ENCODE data around the gene GFRA1. TPM values are rescaled to one million over a fixed set of nuclear protein-coding genes. Genes with fewer than 3 reads are reported as not detected.

GFRA1 gene
- total RNA-seq, 4 donors from 2014 or later: 2.6 to 75.1 (median 48.0) TPM

DNA sequence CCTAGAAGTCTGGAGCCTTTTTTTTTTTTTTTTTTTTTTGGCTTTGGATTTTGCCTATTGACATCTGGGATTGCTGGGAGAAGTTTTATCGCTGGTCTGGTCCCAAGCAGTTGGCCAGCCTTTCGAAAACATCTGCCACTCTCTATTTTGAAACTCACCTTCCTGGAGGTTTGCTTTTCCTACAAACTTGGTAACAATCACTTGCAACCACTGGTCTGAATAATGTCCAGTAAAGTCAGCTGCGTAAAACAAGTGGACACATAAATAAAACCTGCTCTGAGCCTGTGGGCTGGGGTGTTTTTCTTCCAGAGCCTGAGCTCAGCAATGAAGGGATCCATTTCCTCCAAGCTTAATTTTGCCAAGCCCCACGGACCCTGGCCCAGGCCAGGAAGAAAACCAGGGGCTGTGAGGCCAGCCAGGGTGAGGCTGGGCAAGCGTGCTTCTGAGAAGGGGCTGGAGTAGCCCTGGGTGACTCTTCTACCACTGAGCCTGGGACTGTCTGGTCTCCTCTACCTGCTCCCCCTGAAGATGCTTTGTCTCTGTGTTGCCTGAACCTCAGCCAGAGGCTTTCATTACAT lies 202.2 kb downstream of the GFRA1 start:
- Histone ChIP-seq H3K36me3 (no peaks in the 10 kb centered on the region), H3K27ac (peak overlapping the region in 1 of 2 donors; percentile 64), H3K4me3 (no peak overlapping the region), H3K9me3 (no peaks in the 10 kb centered on the region), H3K27me3 (no peaks in the 10 kb centered on the region), H3K4me1 (no peaks in the 10 kb centered on the region)
- no peak for TF ChIP-seq CTCF (IDR thresholded peaks at IDR 0.05)
- TF ChIP-seq POLR2A (IDR thresholded peaks at IDR 0.05): no peak
- intact Hi-C loops (cut with DNase I; ENCODE audit: low total_unique reads): no loop called here
- DNase-seq: no peak

DNA sequence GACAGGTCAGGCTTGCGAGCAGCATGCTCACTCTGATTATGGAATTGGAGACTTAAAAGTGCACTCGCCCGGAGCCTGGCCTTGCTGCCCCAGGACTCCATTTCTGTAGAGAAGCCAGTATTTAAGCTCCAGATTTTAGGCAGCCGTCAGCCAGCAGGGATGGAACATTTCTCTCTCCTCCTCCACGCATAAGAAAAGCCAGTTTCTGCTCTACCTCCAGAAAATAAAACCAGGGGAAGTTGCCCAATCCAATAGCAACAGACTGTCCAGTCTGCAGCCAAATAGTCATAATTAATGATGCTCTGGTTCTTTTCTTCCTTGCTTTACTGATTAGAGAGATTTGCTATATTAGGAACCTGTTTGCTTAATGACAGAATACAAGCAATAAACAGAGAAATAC lies 203.2 kb downstream of the GFRA1 start:
- no peak overlapping the region for H3K4me3 ChIP-seq
- no peaks in the 10 kb centered on the region for H3K36me3 ChIP-seq
- intact Hi-C loops (cut with DNase I; ENCODE audit: low total_unique reads): no loop called here
- peak; percentile 34 to 41 for DNase-seq
- H3K27me3 ChIP-seq: no peaks in the 10 kb centered on the region
- H3K9me3 ChIP-seq: no peaks in the 10 kb centered on the region
- no peaks in the 10 kb centered on the region for H3K4me1 ChIP-seq
- H3K27ac ChIP-seq: no peak overlapping the region
- no peak for TF ChIP-seq POLR2A (IDR thresholded peaks at IDR 0.05)
- TF ChIP-seq CTCF (IDR thresholded peaks at IDR 0.05): no peak

- TF ChIP-seq CTCF (IDR thresholded peaks at IDR 0.05): no peak
- TF ChIP-seq POLR2A (IDR thresholded peaks at IDR 0.05): no peak
Observed at GRCh38 chr10:116067825-116068224, 205.2 kb downstream of the GFRA1 start.

DNA sequence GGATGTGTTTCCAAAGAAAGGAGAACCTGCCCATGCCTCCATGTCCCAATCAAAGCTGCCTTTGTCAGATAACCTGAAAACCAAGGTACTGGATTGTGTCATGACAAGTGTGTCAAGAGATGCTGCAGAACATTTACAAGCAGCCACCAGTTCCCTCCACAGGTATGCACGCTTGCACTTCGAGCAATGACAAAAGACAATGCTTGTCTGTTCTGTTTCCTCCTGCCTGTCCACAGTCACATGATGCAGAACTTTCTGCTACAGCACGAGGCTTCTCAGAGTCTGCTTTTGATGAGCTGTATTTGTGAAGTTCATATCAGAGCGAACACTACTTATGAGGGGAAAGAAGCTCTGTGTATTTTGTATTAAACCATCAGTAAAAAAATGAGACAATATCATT lies 209.9 kb downstream of the GFRA1 start:
- no peaks in the 10 kb centered on the region for H3K27me3 ChIP-seq
- H3K4me1 ChIP-seq: no peaks in the 10 kb centered on the region
- no peak overlapping the region for H3K27ac ChIP-seq
- no peak for DNase-seq
- no peaks in the 10 kb centered on the region for H3K36me3 ChIP-seq
- intact Hi-C loops (cut with DNase I; ENCODE audit: low total_unique reads): no loop called here
- H3K9me3 ChIP-seq: no peaks in the 10 kb centered on the region
- H3K4me3 ChIP-seq: no peak overlapping the region
- TF ChIP-seq POLR2A (IDR thresholded peaks at IDR 0.05) (no peak), CTCF (IDR thresholded peaks at IDR 0.05) (no peak)

More at GRCh38 chr10:116067825-116068224, 205.2 kb downstream of the GFRA1 start:
- intact Hi-C loops (cut with DNase I; ENCODE audit: low total_unique reads): no loop called here
- Histone ChIP-seq H3K27ac (no peak overlapping the region), H3K36me3 (no peaks in the 10 kb centered on the region), H3K27me3 (no peaks in the 10 kb centered on the region), H3K4me1 (no peaks in the 10 kb centered on the region), H3K9me3 (no peaks in the 10 kb centered on the region), H3K4me3 (no peak overlapping the region)
- DNase-seq: no peak

DNA sequence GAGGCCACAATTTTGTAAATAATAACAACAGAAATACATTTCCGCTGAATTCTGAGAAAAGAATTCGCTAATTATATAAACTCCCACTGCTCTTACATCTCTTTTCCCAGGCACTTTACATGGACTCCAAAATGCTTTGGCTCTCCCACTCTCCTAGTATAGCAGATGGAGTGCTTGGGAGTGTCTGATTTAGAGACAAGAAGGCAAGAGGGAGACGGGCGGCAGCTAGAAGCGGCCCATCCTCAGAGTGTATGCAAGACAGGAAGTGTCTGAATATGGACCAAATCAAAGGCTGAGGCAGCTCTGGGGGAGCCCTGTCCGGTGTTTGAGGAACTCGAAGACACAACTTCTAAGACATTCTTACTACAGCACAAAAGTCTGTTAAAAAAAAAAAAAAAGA lies 212.1 kb downstream of the GFRA1 start:
- intact Hi-C loops (cut with DNase I; ENCODE audit: low total_unique reads): no loop called here
- Histone ChIP-seq H3K36me3 (no peaks in the 10 kb centered on the region), H3K9me3 (no peaks in the 10 kb centered on the region), H3K4me1 (no peaks in the 10 kb centered on the region), H3K4me3 (no peak overlapping the region), H3K27me3 (no peaks in the 10 kb centered on the region), H3K27ac (no peak overlapping the region)
- DNase-seq: no peak
- no peak for TF ChIP-seq POLR2A (IDR thresholded peaks at IDR 0.05)
- TF ChIP-seq CTCF (IDR thresholded peaks at IDR 0.05): no peak
